Spleen (tissue), 11 donors: ENCODE data around the gene STARD3NL. TPM values are rescaled to one million over a fixed set of nuclear protein-coding genes. Genes with fewer than 3 reads are reported as not detected.
"Not testable (repeated sequence)": the region's sequence is repeated elsewhere in the genome, so short reads cannot be mapped to it uniquely, and the experiment has no call there.

ENCODE experiments used
- DNase-seq: peaks from one replicate; pipeline ENCODE4 v3.0.0-alpha.2; 2020
- H3K27ac ChIP-seq, 8 donors: fragments of 200-600 bp; sonication (generic) in 7 of 8; 1 replicate in 4 of 8; 2 replicates in 4 of 8; pipeline versions ENCODE4 v1.5.0 to v1.8.0; 2016 to 2021; ENCODE audit warnings: inconsistent platforms in 4 of 8, mild to moderate bottlenecking in 4 of 8, moderate library complexity in 1 of 8
- H3K27me3 ChIP-seq, 7 donors: fragments of 200-600 bp; sonication (generic) in 6 of 7; replicated peaks in 1 of 7; 1 replicate in 4 of 7; 2 replicates in 3 of 7; pipeline versions ENCODE4 v1.5.0 to v1.8.0; 2016 to 2021; ENCODE audit warnings: inconsistent platforms in 3 of 7, mild to moderate bottlenecking in 1 of 7
- H3K36me3 ChIP-seq, 6 donors: fragments of 200-600 bp; sonication (generic) in 5 of 6; 1 replicate in 4 of 6; 2 replicates in 2 of 6; pipeline versions ENCODE4 v1.5.0 to v1.8.0; 2016 to 2021; ENCODE audit warnings: inconsistent platforms in 2 of 6
- H3K4me1 ChIP-seq, 6 donors: fragments of 200-600 bp; sonication (generic) in 5 of 6; 1 replicate in 3 of 6; 2 replicates in 3 of 6; pipeline versions ENCODE4 v1.5.0 to v1.8.0; 2016 to 2021; ENCODE audit warnings: inconsistent platforms in 3 of 6
- H3K4me3 ChIP-seq, 8 donors: fragments of 200-600 bp; sonication (generic) in 7 of 8; 1 replicate in 4 of 8; 2 replicates in 4 of 8; pipeline versions ENCODE4 v1.5.0 to v1.8.0; 2016 to 2021; ENCODE audit warnings: inconsistent platforms in 4 of 8, mild to moderate bottlenecking in 4 of 8, moderate library complexity in 2 of 8
- H3K9me3 ChIP-seq, 8 donors: fragments of 200-600 bp; sonication (generic) in 7 of 8; 1 replicate in 4 of 8; 2 replicates in 4 of 8; pipeline versions ENCODE4 v1.5.0 to v1.8.0; 2016 to 2021; ENCODE audit warnings: inconsistent platforms in 4 of 8
- CTCF ChIP-seq, 11 experiments: fragments of 200-600 bp in 7 of 11; fragments of 450-650 bp in 4 of 11; sonication (generic) in 4 of 11; IDR thresholded peaks in 8 of 11; conservative IDR thresholded peaks in 3 of 11; 1 replicate in 7 of 11; 2 replicates in 4 of 11; pipeline versions ENCODE4 v1.4.0 to v1.8.0; 2016 to 2021; ENCODE audit warnings: antibody characterized with exemption in 11 of 11, inconsistent platforms in 4 of 11, mild to moderate bottlenecking in 1 of 11
- POLR2A ChIP-seq, 3 donors: fragments of 450-650 bp; IDR thresholded peaks; one replicate each; pipeline ENCODE4 v1.5.1; 2017; ENCODE audit warnings: antibody characterized with exemption in 3 of 3, mild to moderate bottlenecking in 1 of 3
- POLR2AphosphoS5 ChIP-seq, 3 donors: sonication (generic); formaldehyde crosslinking; IDR thresholded peaks; one replicate each; pipeline ENCODE4 v1.5.1; 2017; ENCODE audit warnings: antibody characterized with exemption in 3 of 3
- WGBS, 5 donors: extraction: QIAGEN DNeasy Blood & Tissue Kit in 3 of 5; methylation state at CpG; one replicate each; pipeline versions ENCODE4 v1.1.5 to v1.1.7; 2013 to 2018; 5-methylcytosine and 5-hydroxymethylcytosine counted together
- intact Hi-C: fragments of 100-400 bp; cut with DNase I; formaldehyde crosslinking; loops from one replicate; pipeline ENCODE4 v1.15.0; 2023; ENCODE audit warnings: low total_unique reads
- polyA plus RNA-seq, 3 donors: library from polyadenylated mRNA; stranded (reverse); fragments of 200-250 nt; gene quantifications; one replicate each; pipeline ENCODE4 v1.2.1, GENCODE V29; 2013
- total RNA-seq, 7 donors: library from RNA; depleted of rRNA in 3 of 7; stranded (reverse); fragments of >200 nt in 3 of 7; fragmentation: NEBNext Ultra II Directional in 4 of 7; extraction: Animal tissue kit (Norgen Biotek cat#: 25700) in 4 of 7; gene quantifications; one replicate each; pipeline versions ENCODE4 v1.1.0 to v1.2.1, GENCODE V29; 2016 to 2021
- donor health status: healthy with polysubstance abuse.
- donor health status: DM: no; HTN: no; CAD: no; lungs with moderate emphysema.
- donor health status: DM: no; HTN: no; CAD: no.
- donor health status: Bipolar disorder and iron deficiency.
- donor health status: healthy.
- donor health status: DM: no; HTN: no; CAD: no.
- donor health status: DM: yes; HTN: yes; CAD: no.

The STARD3NL gene
- total and polyA plus RNA-seq, 10 donors = 19.8 to 50.2 (median 36.7) TPM

- Histone ChIP-seq H3K4me3 (peak overlapping the region in 1 of 8 donors; percentile 30), H3K27ac (peak overlapping the region in 4 of 8 donors; percentile 44 to 60 (median 49)), H3K9me3 (no peaks in the 10 kb centered on the region), H3K27me3 (no peaks in the 10 kb centered on the region), H3K36me3 (no peaks in the 10 kb centered on the region), H3K4me1 (peaks cover 0 to 14% (median 0%) of the 10 kb centered on the region in 6 donors)
- 73 to 93% (median 91%) methylated on average over 5 of the region's 5 CpGs for WGBS, 5 donors
- DNase-seq = no peak
- TF ChIP-seq POLR2A (IDR thresholded peaks at IDR 0.05) (no peak), CTCF (IDR thresholded peaks at IDR 0.05 in 8 of 11, conservative IDR thresholded peaks at IDR 0.05 in 3 of 11) (no peak), POLR2AphosphoS5 (IDR thresholded peaks at IDR 0.05) (peak in 1 of 3 donors; percentile 16)
- intact Hi-C loops = no loop called here
These were observed 70.1 kb downstream of the STARD3NL start for GRCh38 chr7:38248069-38248567.

- Histone ChIP-seq H3K4me3 (peak overlapping the region in 1 of 8 donors; percentile 25), H3K27ac (peak overlapping the region in 3 of 8 donors; percentile 40 to 47 (median 46))
- WGBS, 5 donors = 40 to 63% (median 45%) methylated on average over 3 of the region's 3 CpGs
- DNase-seq, H3K4me1 ChIP-seq, intact Hi-C loops, H3K9me3 ChIP-seq, H3K27me3 ChIP-seq, H3K36me3 ChIP-seq: not testable (repeated sequence)
These were observed 71.8 kb downstream of the STARD3NL start for GRCh38 chr7:38249849-38250248.

- H3K27ac ChIP-seq = peak overlapping the region in 3 of 8 donors; percentile 51 to 81 (median 78)
- no peaks in the 10 kb centered on the region for H3K27me3 ChIP-seq
- H3K9me3 ChIP-seq = no peaks in the 10 kb centered on the region
- TF ChIP-seq POLR2AphosphoS5 (IDR thresholded peaks at IDR 0.05) (no peak), CTCF (IDR thresholded peaks at IDR 0.05 in 8 of 11, conservative IDR thresholded peaks at IDR 0.05 in 3 of 11) (no peak), POLR2A (IDR thresholded peaks at IDR 0.05) (no peak)
- no peak overlapping the region for H3K4me3 ChIP-seq
- no peak for DNase-seq
- no peaks in the 10 kb centered on the region for H3K36me3 ChIP-seq
- intact Hi-C loops = no loop called here
- peaks cover 0 to 35% (median 0%) of the 10 kb centered on the region in 6 donors for H3K4me1 ChIP-seq
- 38 to 67% (median 59%) methylated on average over 2 of the region's 2 CpGs for WGBS, 5 donors
These were observed 79.3 kb downstream of the STARD3NL start for GRCh38 chr7:38257350-38257677.

GRCh38 chr7:38259157-38259556 lies 81.1 kb downstream of the STARD3NL start:
- WGBS, 5 donors = 83 to 89% (median 86%) methylated on average over 8 of the region's 8 CpGs
- H3K27me3 ChIP-seq, H3K36me3 ChIP-seq, intact Hi-C loops, H3K4me3 ChIP-seq, DNase-seq, H3K9me3 ChIP-seq: not testable (repeated sequence)
- Histone ChIP-seq H3K4me1 (peaks cover 0 to 38% (median 0%) of the 10 kb centered on the region in 6 donors), H3K27ac (peak overlapping the region in 1 of 8 donors; percentile 52)

- intact Hi-C loops, DNase-seq, H3K36me3 ChIP-seq, H3K9me3 ChIP-seq, H3K4me3 ChIP-seq, H3K27me3 ChIP-seq: not testable (repeated sequence)
- H3K4me1 ChIP-seq = peaks cover 0 to 22% (median 0%) of the 10 kb centered on the region in 6 donors
- peak overlapping the region in 1 of 8 donors; percentile 15 for H3K27ac ChIP-seq
- 83 to 91% (median 86%) methylated on average over 12 of the region's 12 CpGs for WGBS, 5 donors
These were observed 83.6 kb downstream of the STARD3NL start for GRCh38 chr7:38261601-38262000.

GRCh38 chr7:38262026-38262425 lies 84.0 kb downstream of the STARD3NL start:
- intact Hi-C loops, H3K9me3 ChIP-seq, H3K36me3 ChIP-seq, H3K4me3 ChIP-seq, DNase-seq, H3K27me3 ChIP-seq: not testable (repeated sequence)
- WGBS, 5 donors = 76 to 82% (median 77%) methylated on average over 2 of the region's 2 CpGs
- peaks cover 0 to 18% (median 0%) of the 10 kb centered on the region in 6 donors for H3K4me1 ChIP-seq
- peak overlapping the region in 1 of 8 donors; percentile 41 for H3K27ac ChIP-seq
